Measurements from ENCODE around the gene MPST. TPM values are rescaled to one million over a fixed set of nuclear protein-coding genes. Genes with fewer than 3 reads are reported as not detected.
A peak's percentile ranks its signal among the peaks of the same experiment; 100 is the strongest.
"Not testable (repeated sequence)": the region's sequence is repeated elsewhere in the genome, so short reads cannot be mapped to it uniquely, and the experiment has no call there.

Gene MPST
- total RNA-seq, 1 experiment from 2014 or later = 73.0 TPM

GRCh38 chr22:36982136-36982535 lies 37.4 kb upstream of the MPST start:
- Mint-ChIP-seq H3K36me3 (ENCODE audit: insufficient read depth, unreplicated experiment) (peaks cover 10% of the 10 kb centered on the region), H3K4me3 (ENCODE audit: low read depth, unreplicated experiment) (no peak overlapping the region), H3K27me3 (ENCODE audit: unreplicated experiment) (peaks cover 66% of the 10 kb centered on the region), H3K9me3 (ENCODE audit: low read depth, unreplicated experiment) (no peaks in the 10 kb centered on the region), H3K4me1 (ENCODE audit: low read depth, unreplicated experiment) (peaks cover 14% of the 10 kb centered on the region), H3K27ac (ENCODE audit: unreplicated experiment) (no peak overlapping the region)
- CTCF ChIA-PET = interaction anchor here (0.6 to 1.3 kb wide), 3 partner anchors 108 to 347 kb away, joined by 4 to 5 read pairs (median 4); no protein-coding TSS in a partner anchor
- no TSS peak for BruUV-seq (replicated peaks)
- TF ChIP-seq CTCF (IDR thresholded peaks at IDR 0.05; ENCODE audit: unreplicated experiment) = no peak
- intact Hi-C loops (cut with micrococcal nuclease; ENCODE audit: unreplicated experiment) = no loop called here
- DNase-seq = no peak

GRCh38 chr22:36985211-36985889 lies 34.2 kb upstream of the MPST start:
- no peak for DNase-seq
- BruUV-seq (replicated peaks) = no TSS peak
- Mint-ChIP-seq H3K27ac (ENCODE audit: unreplicated experiment) (no peak overlapping the region), H3K27me3 (ENCODE audit: unreplicated experiment) (peaks cover 73% of the 10 kb centered on the region), H3K9me3 (ENCODE audit: low read depth, unreplicated experiment) (no peaks in the 10 kb centered on the region), H3K36me3 (ENCODE audit: insufficient read depth, unreplicated experiment) (no peaks in the 10 kb centered on the region), H3K4me3 (ENCODE audit: low read depth, unreplicated experiment) (no peak overlapping the region), H3K4me1 (ENCODE audit: low read depth, unreplicated experiment) (no peaks in the 10 kb centered on the region)
- TF ChIP-seq CTCF (IDR thresholded peaks at IDR 0.05; ENCODE audit: unreplicated experiment) = no peak
- intact Hi-C loops (cut with micrococcal nuclease; ENCODE audit: unreplicated experiment) = no loop called here
- CTCF ChIA-PET = no interaction called here

GRCh38 chr22:36986242-36986821 lies 33.2 kb upstream of the MPST start:
- peak; percentile 42 for DNase-seq
- intact Hi-C loops (cut with micrococcal nuclease; ENCODE audit: unreplicated experiment) = no loop called here
- CTCF ChIA-PET = interaction anchor here (1.5 kb wide), 1 partner anchor 58 kb away, joined by 6 read pairs; no protein-coding TSS in a partner anchor
- Mint-ChIP-seq H3K4me1 (ENCODE audit: low read depth, unreplicated experiment) (no peaks in the 10 kb centered on the region), H3K9me3 (ENCODE audit: low read depth, unreplicated experiment) (no peaks in the 10 kb centered on the region), H3K27ac (ENCODE audit: unreplicated experiment) (no peak overlapping the region), H3K36me3 (ENCODE audit: insufficient read depth, unreplicated experiment) (no peaks in the 10 kb centered on the region), H3K27me3 (ENCODE audit: unreplicated experiment) (peaks cover 73% of the 10 kb centered on the region), H3K4me3 (ENCODE audit: low read depth, unreplicated experiment) (no peak overlapping the region)
- TF ChIP-seq CTCF (IDR thresholded peaks at IDR 0.05; ENCODE audit: unreplicated experiment) = peak; percentile 76
- BruUV-seq (replicated peaks) = no TSS peak

GRCh38 chr22:36988075-36988832 lies 31.3 kb upstream of the MPST start:
- CTCF ChIA-PET = no interaction called here
- DNase-seq = no peak
- intact Hi-C loops (cut with micrococcal nuclease; ENCODE audit: unreplicated experiment) = no loop called here
- Mint-ChIP-seq H3K4me1 (ENCODE audit: low read depth, unreplicated experiment) (no peaks in the 10 kb centered on the region), H3K4me3 (ENCODE audit: low read depth, unreplicated experiment) (no peak overlapping the region), H3K27me3 (ENCODE audit: unreplicated experiment) (peaks cover 71% of the 10 kb centered on the region), H3K27ac (ENCODE audit: unreplicated experiment) (no peak overlapping the region), H3K9me3 (ENCODE audit: low read depth, unreplicated experiment) (no peaks in the 10 kb centered on the region), H3K36me3 (ENCODE audit: insufficient read depth, unreplicated experiment) (no peaks in the 10 kb centered on the region)
- no peak for TF ChIP-seq CTCF (IDR thresholded peaks at IDR 0.05; ENCODE audit: unreplicated experiment)
- no TSS peak for BruUV-seq (replicated peaks)

DNA sequence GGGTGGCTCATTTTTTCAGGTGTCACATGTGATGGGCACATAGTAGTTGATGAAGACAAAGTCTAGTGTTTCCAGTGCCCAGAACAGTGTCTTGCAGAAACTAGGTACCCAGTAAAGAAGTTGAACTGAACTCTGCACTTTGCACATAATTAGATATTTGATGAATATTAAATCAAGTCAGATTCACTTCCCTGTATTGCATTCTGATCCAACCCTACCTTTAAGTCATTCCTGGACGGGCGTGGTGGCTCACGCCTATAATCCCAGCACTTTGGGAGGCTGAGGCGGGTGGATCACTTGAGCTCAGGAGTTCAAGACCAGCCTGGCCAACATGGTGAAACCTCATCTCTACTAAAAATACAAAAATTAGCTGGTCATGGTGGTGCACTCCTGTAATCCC lies 30.5 kb upstream of the MPST start:
- H3K4me3 Mint-ChIP-seq (ENCODE audit: low read depth, unreplicated experiment); H3K36me3 Mint-ChIP-seq (ENCODE audit: insufficient read depth, unreplicated experiment); H3K27ac Mint-ChIP-seq (ENCODE audit: unreplicated experiment); intact Hi-C loops (cut with micrococcal nuclease; ENCODE audit: unreplicated experiment); BruUV-seq (replicated peaks); DNase-seq; H3K9me3 Mint-ChIP-seq (ENCODE audit: low read depth, unreplicated experiment); H3K4me1 Mint-ChIP-seq (ENCODE audit: low read depth, unreplicated experiment): not testable (repeated sequence)
- CTCF ChIA-PET = interaction anchor here (0.6 kb wide), 1 partner anchor 62 kb away, joined by 4 read pairs; no protein-coding TSS in a partner anchor
- peaks cover 71% of the 10 kb centered on the region for H3K27me3 Mint-ChIP-seq (ENCODE audit: unreplicated experiment)
